AG04450 (cell line): ENCODE results near the gene ZNF586. TPM values are rescaled to one million over a fixed set of nuclear protein-coding genes. Genes with fewer than 3 reads are reported as not detected.
"Not testable (repeated sequence)": the region's sequence is repeated elsewhere in the genome, so short reads cannot be mapped to it uniquely, and the experiment has no call there.

Experiments
- CTCF ChIA-PET: fragments of 300-600, 350-600 bp; formaldehyde crosslinking; extraction: SDS; loops from one replicate; lab custom pipeline; 2022; ENCODE audit warnings: antibody characterized with exemption, inconsistent platforms; lab: Charles Lee
- POLR2A ChIA-PET: fragments of 350-600 bp; formaldehyde crosslinking; extraction: SDS; loops from one replicate; lab custom pipeline; 2021; ENCODE audit warnings: antibody characterized with exemption, inconsistent platforms; lab: Yijun Ruan, JAX
- DNase-seq: peaks from one replicate; pipeline ENCODE4 v3.0.0-alpha.2; 2011; ENCODE audit warnings: low read depth, low spot score
- H3K27ac ChIP-seq: one replicate; pipeline ENCODE4 v1.5.1; 2012; ENCODE audit warnings: low read depth, low read length, control low read depth
- H3K27me3 ChIP-seq: one replicate; pipeline ENCODE4 v1.6.0; 2012; ENCODE audit warnings: low read length; ENCODE audit not compliant: control insufficient read depth, insufficient read depth
- H3K4me3 ChIP-seq: 2 replicates; pipeline ENCODE4 v1.5.1; 2011; ENCODE audit warnings: mild to moderate bottlenecking, low read depth, low read length, control low read depth
- H3K9me3 ChIP-seq: 2 replicates; pipeline ENCODE4 v1.5.1; 2012; ENCODE audit warnings: low read length; ENCODE audit not compliant: control insufficient read depth, insufficient read depth
- CTCF ChIP-seq: IDR thresholded peaks from 2 replicates; pipeline ENCODE4 v1.5.1; 2011; ENCODE audit warnings: low read depth, low read length, control low read depth, inconsistent platforms
- polyA minus RNA-seq: library from RNA; depleted of rRNA, polyadenylated mRNA; stranded (reverse); fragments of >200 nt; gene quantifications from 2 replicates; pipeline ENCODE4 v1.2.3, GENCODE V29; 2011; rRNA and poly(A)+ RNA removed
- polyA plus RNA-seq: library from polyadenylated mRNA; depleted of rRNA; stranded (reverse); fragments of >200 nt; gene quantifications from 2 replicates; pipeline ENCODE4 v1.2.3, GENCODE V29; 2011; rRNA removed

The ZNF586 gene
- polyA plus RNA-seq (7.5 and 9.8 TPM in 2 replicates), polyA minus RNA-seq (7.4 and 14.8 TPM in 2 replicates)

GRCh38 chr19:57769345-57770131 is at the start of gene ZNF586:
Gene ZNF586 (plus strand): TSS chr19:57769676. CDS start chr19:57769843, 167 bp downstream.
- no peak for TF ChIP-seq CTCF
- Histone ChIP-seq H3K9me3 (peaks cover 23% of the 10 kb centered on the region), H3K4me3 (peak within 1 kb of the TSS; percentile 82), H3K27me3 (no peaks in the 10 kb centered on the region), H3K27ac (peak within 1 kb of the TSS; percentile 31)
- ChIA-PET CTCF (no interaction called here), POLR2A (interaction anchor here (0.6 to 1.2 kb wide), 5 partner anchors 45 to 209 kb away, joined by 3 to 7 read pairs (median 4); partner anchors contain the start of genes ZNF134, ZNF417 and ZNF552)
- peak; percentile 80 for DNase-seq

- no peaks in the 10 kb centered on the region for H3K27me3 ChIP-seq
- ChIA-PET POLR2A (interaction anchor here (0.6 kb wide), 1 partner anchor 350 kb away, joined by 3 read pairs; no protein-coding TSS in a partner anchor), CTCF (no interaction called here)
- no peak overlapping the region for H3K27ac ChIP-seq
- H3K4me3 ChIP-seq: no peak overlapping the region
- no peak for DNase-seq
- TF ChIP-seq CTCF: no peak
- peaks cover 66% of the 10 kb centered on the region for H3K9me3 ChIP-seq
These were observed 49.5 kb upstream of the ZNF586 start for GRCh38 chr19:57719901-57720519.

- no peak for TF ChIP-seq CTCF
- Histone ChIP-seq H3K27ac (no peak overlapping the region), H3K27me3 (no peaks in the 10 kb centered on the region), H3K9me3 (peaks cover 74% of the 10 kb centered on the region), H3K4me3 (no peak overlapping the region)
- no peak for DNase-seq
- CTCF ChIA-PET: no interaction called here
- POLR2A ChIA-PET: no interaction called here
These were observed 48.6 kb upstream of the ZNF586 start for GRCh38 chr19:57720878-57721277.

- H3K4me3 ChIP-seq, H3K27me3 ChIP-seq, DNase-seq, POLR2A ChIA-PET, H3K27ac ChIP-seq: not testable (repeated sequence)
- TF ChIP-seq CTCF: peak; percentile 56
- CTCF ChIA-PET: interaction anchor here (0.6 to 1.1 kb wide), 2 partner anchors 9 to 315 kb away, joined by 3 read pairs; no protein-coding TSS in a partner anchor
- peaks cover 13% of the 10 kb centered on the region for H3K9me3 ChIP-seq
These were observed 31.2 kb upstream of the ZNF586 start for GRCh38 chr19:57738320-57738719.

GRCh38 chr19:57738770-57739169 is 30.7 kb upstream of the ZNF586 start:
- CTCF ChIA-PET: interaction anchor here (0.6 kb wide), 1 partner anchor 315 kb away, joined by 3 read pairs; no protein-coding TSS in a partner anchor
- H3K27me3 ChIP-seq, H3K4me3 ChIP-seq, H3K27ac ChIP-seq, DNase-seq, POLR2A ChIA-PET: not testable (repeated sequence)
- H3K9me3 ChIP-seq: peaks cover 13% of the 10 kb centered on the region
